ENCODE measurements around the gene KIF26B.

- no peak for TF ChIP-seq CTCF (IDR thresholded peaks at IDR 0.05; ENCODE audit: insufficient read depth, low read length, poor library complexity, severe bottlenecking)
- TF ChIP-seq EZH2phosphoT487 (conservative IDR thresholded peaks at IDR 0.05; ENCODE audit: low read length), result no peak
Observed at GRCh38 chr1:245544236-245544635, 389.5 kb downstream of the KIF26B start.

Measured in SU-DHL-6 (cell line).